DMS153 treated with DMSO at 0.1 percent for 48 hours (cell line): ENCODE data around the gene WDFY4.

Source experiments
- DNase-seq: peaks from one replicate; lab custom pipeline; 2025; ENCODE audit not compliant: unreplicated experiment; lab: John Stamatoyannopoulos, UW

WDFY4 gene

GRCh38 chr10:48842231-48842630 lies 157.6 kb downstream of the WDFY4 start:
- no peak for DNase-seq

- DNase-seq, result no peak
These were observed 158.5 kb downstream of the WDFY4 start for GRCh38 chr10:48843198-48843597.

GRCh38 chr10:48844616-48845015 lies 159.9 kb downstream of the WDFY4 start:
- no peak for DNase-seq

GRCh38 chr10:48845512-48845911 lies 160.8 kb downstream of the WDFY4 start:
- no peak for DNase-seq

GRCh38 chr10:48847691-48848090 lies 163.0 kb downstream of the WDFY4 start:
- no peak for DNase-seq

- DNase-seq, result no peak
These were observed 172.2 kb downstream of the WDFY4 start for GRCh38 chr10:48856855-48857254.

GRCh38 chr10:48872234-48872633 lies 187.6 kb downstream of the WDFY4 start:
- no peak for DNase-seq

GRCh38 chr10:48878091-48878490 lies 193.4 kb downstream of the WDFY4 start:
- DNase-seq, result no peak

GRCh38 chr10:48879451-48879850 lies 194.8 kb downstream of the WDFY4 start:
- no peak for DNase-seq

- DNase-seq, result no peak
These were observed 195.5 kb downstream of the WDFY4 start for GRCh38 chr10:48880016-48880705.

GRCh38 chr10:48881937-48882336 lies 197.3 kb downstream of the WDFY4 start:
- no peak for DNase-seq

GRCh38 chr10:48882881-48883280 lies 198.2 kb downstream of the WDFY4 start:
- no peak for DNase-seq

GRCh38 chr10:48883701-48884100 lies 199.0 kb downstream of the WDFY4 start:
- no peak for DNase-seq

- no peak for DNase-seq
These were observed 199.7 kb downstream of the WDFY4 start for GRCh38 chr10:48884179-48885045.

GRCh38 chr10:48885376-48885775 lies 200.7 kb downstream of the WDFY4 start:
- DNase-seq, result no peak

- DNase-seq, result no peak
These were observed 203.3 kb downstream of the WDFY4 start for GRCh38 chr10:48887982-48888381.

- DNase-seq, result no peak
These were observed 206.5 kb downstream of the WDFY4 start for GRCh38 chr10:48890888-48891850.

- no peak for DNase-seq
These were observed 210.5 kb downstream of the WDFY4 start for GRCh38 chr10:48894911-48895802.

- no peak for DNase-seq
These were observed 211.1 kb downstream of the WDFY4 start for GRCh38 chr10:48895803-48896195.

GRCh38 chr10:48896756-48897440 lies 212.2 kb downstream of the WDFY4 start:
- DNase-seq, result no peak
